Activated CD4-positive, alpha-beta T cell treated with anti-CD3 and anti-CD28 coated beads, Interleukin-2, Interleukin-4, amounts not matched to agents 100 ng/mL and 50 ng/mL, durations not matched to agents 16 hours and 8 hours (primary cell): ENCODE measurements around the gene KIF19.
A peak's percentile ranks its signal among the peaks of the same experiment; 100 is the strongest.

Experiments used
- DNase-seq: peaks from one replicate; pipeline ENCODE4 v3.0.0-alpha.2; 2020; ENCODE audit warnings: low spot score

KIF19 gene

GRCh38 chr17:74367206-74367605 lies 41.2 kb downstream of the KIF19 start, which contains the start of gene GPR142:
Gene GPR142 (plus strand): TSS chr17:74367506. CDS start chr17:74369541, 2,035 bp downstream.
- DNase-seq, result no peak

- peak; percentile 69 for DNase-seq
Observed at GRCh38 chr17:74368341-74369081, 42.5 kb downstream of the KIF19 start.

GRCh38 chr17:74369221-74369620 lies 43.2 kb downstream of the KIF19 start:
- DNase-seq, result peak; percentile 41

- no peak for DNase-seq
Observed at GRCh38 chr17:74369665-74370490, 43.9 kb downstream of the KIF19 start.

- no peak for DNase-seq
Observed at GRCh38 chr17:74371653-74372147, 45.7 kb downstream of the KIF19 start.

- no peak for DNase-seq
Observed at GRCh38 chr17:74372426-74372825, 46.4 kb downstream of the KIF19 start.

- DNase-seq, result no peak
Observed at GRCh38 chr17:74373838-74374606, 48.0 kb downstream of the KIF19 start.

- no peak for DNase-seq
Observed at GRCh38 chr17:74374858-74375257, 48.8 kb downstream of the KIF19 start.

- DNase-seq, result peak; percentile 91
Observed at GRCh38 chr17:74379495-74380085, 53.6 kb downstream of the KIF19 start.

- no peak for DNase-seq
Observed at GRCh38 chr17:74380086-74380958, 54.3 kb downstream of the KIF19 start.

- DNase-seq, result no peak
Observed at GRCh38 chr17:74380959-74381808, 55.2 kb downstream of the KIF19 start.

- DNase-seq, result no peak
Observed at GRCh38 chr17:74383141-74383540, 57.1 kb downstream of the KIF19 start.

- no peak for DNase-seq
Observed at GRCh38 chr17:74385201-74385600, 59.2 kb downstream of the KIF19 start.

GRCh38 chr17:74386386-74386785 lies 60.4 kb downstream of the KIF19 start:
- DNase-seq, result no peak

- DNase-seq, result no peak
Observed at GRCh38 chr17:74387365-74388218, 61.6 kb downstream of the KIF19 start.

GRCh38 chr17:74389084-74389753 lies 63.2 kb downstream of the KIF19 start:
- no peak for DNase-seq

- DNase-seq, result no peak
Observed at GRCh38 chr17:74389937-74390679, 64.1 kb downstream of the KIF19 start.
